Activated T-cell treated with anti-CD3 and anti-CD28 coated beads, Interleukin-2, amount 50 U/mL, for 24 hours (primary cell): ENCODE data around the gene PEAK1.

ENCODE experiments used
- DNase-seq: peaks from one replicate; pipeline ENCODE4 v3.0.0-alpha.2; 2020
- H3K27ac Mint-ChIP-seq: 2 replicates; pipeline ENCODE4 v1.8.0; 2020; ENCODE audit warnings: mild to moderate bottlenecking, mixed read lengths
- H3K27me3 Mint-ChIP-seq: 2 replicates; pipeline ENCODE4 v1.8.0; 2020; ENCODE audit warnings: mixed read lengths
- H3K36me3 Mint-ChIP-seq: 2 replicates; pipeline ENCODE4 v1.8.0; 2020; ENCODE audit warnings: low read depth, mixed read lengths
- H3K4me1 Mint-ChIP-seq: 2 replicates; pipeline ENCODE4 v1.8.0; 2020; ENCODE audit warnings: low read depth, mixed read lengths
- H3K4me3 Mint-ChIP-seq: 2 replicates; pipeline ENCODE4 v1.8.0; 2020; ENCODE audit warnings: mild to moderate bottlenecking, moderate library complexity, mixed read lengths
- H3K9me3 Mint-ChIP-seq: 2 replicates; pipeline ENCODE4 v1.8.0; 2020; ENCODE audit warnings: mixed read lengths

Gene PEAK1

GRCh38 chr15:77243716-77244401 is 176.0 kb downstream of the PEAK1 start:
- no peak overlapping the region for H3K4me3 Mint-ChIP-seq
- no peak for DNase-seq
- H3K27me3 Mint-ChIP-seq: no peaks in the 10 kb centered on the region
- peaks cover 6% of the 10 kb centered on the region for H3K36me3 Mint-ChIP-seq
- H3K9me3 Mint-ChIP-seq: no peaks in the 10 kb centered on the region
- H3K27ac Mint-ChIP-seq: no peak overlapping the region
- H3K4me1 Mint-ChIP-seq: peaks cover 4% of the 10 kb centered on the region

- no peaks in the 10 kb centered on the region for H3K9me3 Mint-ChIP-seq
- H3K4me1 Mint-ChIP-seq: peaks cover 4% of the 10 kb centered on the region
- no peaks in the 10 kb centered on the region for H3K27me3 Mint-ChIP-seq
- peaks cover 2% of the 10 kb centered on the region for H3K36me3 Mint-ChIP-seq
- no peak overlapping the region for H3K4me3 Mint-ChIP-seq
- DNase-seq: no peak
- no peak overlapping the region for H3K27ac Mint-ChIP-seq
Observed at GRCh38 chr15:77243135-77243534, 176.8 kb downstream of the PEAK1 start.

GRCh38 chr15:77239882-77240608 is 179.9 kb downstream of the PEAK1 start:
- peaks cover 6% of the 10 kb centered on the region for H3K9me3 Mint-ChIP-seq
- no peak overlapping the region for H3K27ac Mint-ChIP-seq
- H3K4me3 Mint-ChIP-seq: no peak overlapping the region
- no peak for DNase-seq
- peaks cover 4% of the 10 kb centered on the region for H3K4me1 Mint-ChIP-seq
- H3K27me3 Mint-ChIP-seq: no peaks in the 10 kb centered on the region
- H3K36me3 Mint-ChIP-seq: peaks cover 16% of the 10 kb centered on the region

- Mint-ChIP-seq H3K4me3 (no peak overlapping the region), H3K36me3 (peaks cover 15% of the 10 kb centered on the region), H3K4me1 (peaks cover 6% of the 10 kb centered on the region), H3K27ac (no peak overlapping the region), H3K9me3 (peaks cover 7% of the 10 kb centered on the region), H3K27me3 (no peaks in the 10 kb centered on the region)
- no peak for DNase-seq
Observed at GRCh38 chr15:77235566-77235965, 184.3 kb downstream of the PEAK1 start.

DNA sequence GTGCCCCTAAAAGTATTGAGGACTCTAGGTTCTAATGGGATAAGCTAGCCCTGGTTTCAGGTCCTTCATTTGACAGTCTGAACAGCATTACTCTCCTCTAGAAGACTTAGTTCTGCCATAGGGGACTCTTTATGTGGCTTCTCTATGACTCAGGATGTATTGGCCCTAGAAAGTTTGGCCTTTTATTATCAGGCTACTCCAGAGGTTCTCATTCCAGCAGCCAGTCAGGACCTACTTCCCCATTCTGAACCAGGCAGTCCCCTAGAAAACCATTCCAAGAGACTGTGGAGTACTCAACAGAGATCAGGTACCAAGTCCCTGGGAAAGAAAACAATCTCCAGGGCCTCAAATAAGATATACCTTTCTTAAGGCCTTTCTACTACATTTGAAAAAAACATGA is 191.1 kb downstream of the PEAK1 start:
- Mint-ChIP-seq H3K4me3 (no peak overlapping the region), H3K36me3 (no peaks in the 10 kb centered on the region), H3K4me1 (peaks cover 16% of the 10 kb centered on the region), H3K27ac (no peak overlapping the region), H3K9me3 (no peaks in the 10 kb centered on the region), H3K27me3 (no peaks in the 10 kb centered on the region)
- DNase-seq: no peak

DNA sequence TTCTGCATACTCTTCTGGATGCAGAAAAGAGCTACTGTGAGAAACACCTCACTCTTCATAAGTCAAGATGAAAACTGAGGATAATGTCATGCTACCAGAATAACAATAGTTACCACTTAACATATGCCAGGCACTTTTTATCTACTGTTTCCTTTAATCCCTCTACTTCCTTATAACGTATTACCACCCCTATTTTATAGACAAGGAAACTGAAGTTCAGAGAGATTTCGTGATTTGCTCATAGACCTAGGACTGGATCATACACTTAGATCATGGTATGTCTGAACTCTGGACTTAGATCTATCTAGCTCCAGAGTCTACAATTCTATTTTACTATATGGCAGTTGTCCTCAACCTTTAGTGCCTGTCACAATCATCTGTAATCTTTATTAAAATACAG is 193.3 kb downstream of the PEAK1 start:
- H3K4me1 Mint-ChIP-seq: peaks cover 12% of the 10 kb centered on the region

DNA sequence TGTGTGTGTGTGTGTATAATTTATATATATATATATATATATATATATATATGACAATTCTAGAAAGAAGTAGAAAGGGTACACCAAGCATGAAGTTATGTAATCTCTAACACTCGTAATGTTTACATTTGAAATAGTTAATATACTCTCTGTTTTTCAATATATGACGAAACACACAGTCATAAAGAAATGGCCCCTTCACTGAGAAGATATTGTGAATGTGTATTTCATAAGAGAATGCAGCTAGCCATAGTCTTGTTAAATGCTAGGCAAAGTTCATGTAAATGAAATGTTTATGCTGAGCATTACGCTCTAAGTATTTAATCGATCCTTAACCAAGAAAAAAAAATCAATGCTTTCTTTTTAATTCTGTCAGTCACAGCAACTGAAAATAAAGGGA is 194.3 kb downstream of the PEAK1 start:
- H3K4me1 Mint-ChIP-seq: peaks cover 10% of the 10 kb centered on the region
- H3K27me3 Mint-ChIP-seq: no peaks in the 10 kb centered on the region
- H3K4me3 Mint-ChIP-seq: no peak overlapping the region
- no peak overlapping the region for H3K27ac Mint-ChIP-seq
- DNase-seq: no peak
- no peaks in the 10 kb centered on the region for H3K36me3 Mint-ChIP-seq
- no peaks in the 10 kb centered on the region for H3K9me3 Mint-ChIP-seq

More for the DNA sequence above, 193.3 kb downstream of the PEAK1 start:
- Mint-ChIP-seq H3K27ac (no peak overlapping the region), H3K9me3 (no peaks in the 10 kb centered on the region), H3K27me3 (no peaks in the 10 kb centered on the region), H3K4me3 (no peak overlapping the region), H3K36me3 (no peaks in the 10 kb centered on the region)
- no peak for DNase-seq

DNA sequence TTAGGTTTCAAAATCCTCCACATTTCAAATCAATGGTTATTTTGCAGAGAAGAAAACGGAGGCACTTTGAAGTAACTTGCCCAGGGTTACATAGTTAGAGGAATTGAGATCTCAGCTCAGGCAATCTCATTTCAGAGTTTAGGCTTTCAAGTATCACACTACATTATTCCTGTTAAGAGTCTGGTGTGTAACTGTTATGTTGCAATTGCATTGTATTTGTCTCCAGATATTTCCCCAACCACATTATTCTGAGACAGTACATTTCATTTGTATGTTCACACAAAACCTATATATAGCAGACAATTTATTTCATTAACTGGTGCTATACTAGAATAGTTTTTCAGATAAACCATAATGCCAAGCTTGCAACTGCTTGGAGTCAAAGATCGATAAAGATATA is 194.8 kb downstream of the PEAK1 start:
- no peak overlapping the region for H3K4me3 Mint-ChIP-seq
- H3K9me3 Mint-ChIP-seq: no peaks in the 10 kb centered on the region
- DNase-seq: no peak
- no peak overlapping the region for H3K27ac Mint-ChIP-seq
- H3K36me3 Mint-ChIP-seq: no peaks in the 10 kb centered on the region
- no peaks in the 10 kb centered on the region for H3K27me3 Mint-ChIP-seq
- peaks cover 10% of the 10 kb centered on the region for H3K4me1 Mint-ChIP-seq

DNA sequence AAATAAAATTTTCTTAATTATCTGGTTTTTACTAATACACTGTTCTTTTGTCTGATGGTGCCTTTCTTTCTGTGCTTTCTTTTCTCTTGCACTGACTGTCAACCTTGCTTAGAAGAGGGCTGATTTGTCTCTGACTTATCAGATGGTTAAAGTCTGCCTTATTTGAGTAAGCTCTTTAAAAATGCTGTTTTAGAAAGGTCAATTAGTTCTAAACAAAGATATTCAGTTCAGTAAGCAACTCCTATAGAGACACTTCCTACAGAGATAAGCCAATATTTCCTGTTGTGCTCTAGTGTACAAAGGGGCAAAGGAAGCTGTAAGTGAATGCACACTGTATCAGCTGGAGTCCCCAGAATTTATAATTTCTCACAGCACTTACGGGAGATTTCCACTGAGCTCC is 195.6 kb downstream of the PEAK1 start:
- Mint-ChIP-seq H3K9me3 (no peaks in the 10 kb centered on the region), H3K4me1 (peaks cover 10% of the 10 kb centered on the region), H3K27me3 (no peaks in the 10 kb centered on the region), H3K36me3 (no peaks in the 10 kb centered on the region), H3K27ac (no peak overlapping the region), H3K4me3 (no peak overlapping the region)
- no peak for DNase-seq

DNA sequence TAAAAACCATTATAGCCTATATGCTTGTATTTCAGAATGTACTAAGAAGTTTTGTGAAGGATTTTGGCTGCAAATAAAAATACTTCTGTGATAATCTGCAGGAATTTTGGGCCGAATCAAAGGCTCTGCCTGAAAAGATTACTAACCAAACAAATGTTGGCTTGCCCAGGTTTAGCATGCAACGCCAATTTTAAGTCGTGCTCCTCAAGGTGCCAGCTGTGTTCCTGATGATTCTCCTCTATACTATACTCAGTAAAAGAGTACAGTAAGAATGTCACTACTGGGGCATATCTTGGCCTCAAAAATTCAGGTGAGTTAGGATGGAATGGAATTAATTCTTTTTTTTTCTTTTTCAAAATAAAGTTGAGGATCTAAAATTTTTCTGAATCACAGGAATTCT is 198.2 kb downstream of the PEAK1 start:
- no peaks in the 10 kb centered on the region for H3K27me3 Mint-ChIP-seq
- DNase-seq: no peak
- H3K9me3 Mint-ChIP-seq: no peaks in the 10 kb centered on the region
- no peak overlapping the region for H3K27ac Mint-ChIP-seq
- H3K4me3 Mint-ChIP-seq: no peak overlapping the region
- no peaks in the 10 kb centered on the region for H3K36me3 Mint-ChIP-seq
- peaks cover 10% of the 10 kb centered on the region for H3K4me1 Mint-ChIP-seq

DNA sequence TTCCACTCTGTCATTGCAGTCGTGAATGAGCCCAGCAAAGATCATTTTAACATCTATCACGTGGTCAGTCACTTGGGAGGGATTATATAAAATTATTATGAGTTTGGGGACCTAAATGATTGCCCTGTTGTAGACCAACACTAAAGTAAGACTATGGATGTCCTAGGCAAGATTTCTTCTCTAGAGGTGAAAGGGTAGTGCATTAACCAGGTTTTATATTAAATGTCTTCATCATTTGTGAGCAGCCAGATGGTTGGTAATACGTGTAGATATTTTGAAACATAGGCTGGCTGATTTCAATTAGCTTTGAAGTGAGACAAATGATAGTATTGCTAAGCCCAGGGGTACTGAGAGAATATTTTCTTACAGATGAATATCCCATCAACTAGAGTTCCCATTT is 198.7 kb downstream of the PEAK1 start:
- Mint-ChIP-seq H3K27me3 (no peaks in the 10 kb centered on the region), H3K4me3 (no peak overlapping the region), H3K9me3 (no peaks in the 10 kb centered on the region), H3K27ac (no peak overlapping the region), H3K36me3 (no peaks in the 10 kb centered on the region), H3K4me1 (peaks cover 10% of the 10 kb centered on the region)
- DNase-seq: no peak

DNA sequence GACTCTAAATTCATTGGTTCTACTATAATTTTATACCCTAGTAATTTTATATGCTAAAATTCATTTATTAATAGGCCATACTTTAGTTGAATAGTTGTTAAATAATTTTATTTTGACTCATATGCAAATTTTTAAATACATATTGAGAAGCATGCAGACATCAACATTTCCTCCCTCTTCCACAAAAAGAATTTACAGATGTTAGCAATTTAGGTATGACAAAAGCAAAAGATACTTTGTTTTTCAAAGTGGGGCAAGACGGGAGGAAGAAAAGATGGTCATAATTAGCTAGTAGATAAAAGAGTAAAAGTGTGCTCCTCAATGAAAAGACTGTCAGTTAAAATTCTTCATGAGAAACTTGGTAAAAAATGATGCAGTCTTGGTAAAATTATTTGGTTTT is 200.1 kb downstream of the PEAK1 start:
- H3K27ac Mint-ChIP-seq: no peak overlapping the region
- H3K4me3 Mint-ChIP-seq: no peak overlapping the region
- no peaks in the 10 kb centered on the region for H3K36me3 Mint-ChIP-seq
- H3K27me3 Mint-ChIP-seq: no peaks in the 10 kb centered on the region
- no peaks in the 10 kb centered on the region for H3K9me3 Mint-ChIP-seq
- H3K4me1 Mint-ChIP-seq: peaks cover 6% of the 10 kb centered on the region
- DNase-seq: no peak

DNA sequence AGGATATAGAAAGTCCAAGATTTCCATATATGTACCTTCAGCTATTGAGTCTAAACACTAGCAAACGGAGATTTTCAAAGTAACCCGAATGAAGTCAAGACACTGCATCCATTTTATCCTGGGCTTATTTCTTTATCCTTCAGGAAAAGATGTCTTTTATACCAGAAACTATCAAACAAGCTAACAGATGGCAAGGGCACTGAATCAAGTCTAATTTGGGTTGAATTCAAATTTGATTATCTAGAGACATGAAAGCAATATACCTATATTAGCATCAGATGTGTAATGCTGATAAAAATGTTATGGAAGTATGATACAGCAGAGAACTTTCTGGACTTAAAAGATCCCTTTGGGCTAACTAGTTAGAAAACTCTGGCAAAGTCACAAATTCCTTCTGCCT is 210.7 kb downstream of the PEAK1 start:
- H3K36me3 Mint-ChIP-seq: peaks cover 3% of the 10 kb centered on the region
- H3K4me1 Mint-ChIP-seq: peaks cover 5% of the 10 kb centered on the region
- no peaks in the 10 kb centered on the region for H3K27me3 Mint-ChIP-seq
- H3K4me3 Mint-ChIP-seq: no peak overlapping the region
- no peak overlapping the region for H3K27ac Mint-ChIP-seq
- H3K9me3 Mint-ChIP-seq: peaks cover 5% of the 10 kb centered on the region
- DNase-seq: no peak

GRCh38 chr15:77208241-77208640 is 211.7 kb downstream of the PEAK1 start:
- Mint-ChIP-seq H3K36me3 (peaks cover 3% of the 10 kb centered on the region), H3K4me3 (no peak overlapping the region), H3K4me1 (peaks cover 5% of the 10 kb centered on the region), H3K9me3 (peaks cover 5% of the 10 kb centered on the region), H3K27me3 (no peaks in the 10 kb centered on the region), H3K27ac (no peak overlapping the region)
- DNase-seq: no peak

GRCh38 chr15:77201665-77202064 is 218.2 kb downstream of the PEAK1 start:
- Mint-ChIP-seq H3K4me1 (no peaks in the 10 kb centered on the region), H3K9me3 (peaks cover 14% of the 10 kb centered on the region), H3K36me3 (peaks cover 18% of the 10 kb centered on the region), H3K27ac (no peak overlapping the region), H3K4me3 (no peak overlapping the region), H3K27me3 (no peaks in the 10 kb centered on the region)
- DNase-seq: no peak
